Liver (tissue), 9 donors: Measurements from ENCODE around the gene BAHCC1. TPM values are rescaled to one million over a fixed set of nuclear protein-coding genes. Genes with fewer than 3 reads are reported as not detected.

ENCODE experiments used
- DNase-seq: peaks from one replicate; pipeline ENCODE4 v3.0.0-alpha.2; 2017; ENCODE audit warnings: low spot score
- H3K27ac ChIP-seq, 2 donors: one replicate each; pipeline ENCODE4 v1.7.0; 2013; ENCODE audit warnings: inconsistent platforms in 2 of 2, low read length in 2 of 2, control low read depth in 1 of 2, low read depth in 1 of 2, mild to moderate bottlenecking in 1 of 2
- H3K27me3 ChIP-seq, 4 donors: one replicate each; pipeline versions ENCODE4 v1.6.1 to v1.7.0; 2013; ENCODE audit warnings: low read length in 3 of 4, inconsistent platforms in 1 of 4, mild to moderate bottlenecking in 1 of 4, moderate library complexity in 1 of 4; ENCODE audit not compliant: control insufficient read depth in 4 of 4, insufficient read depth in 4 of 4
- H3K36me3 ChIP-seq, 4 donors: one replicate each; pipeline versions ENCODE4 v1.6.1 to v1.7.0; 2013; ENCODE audit warnings: low read length in 3 of 4, mild to moderate bottlenecking in 3 of 4, low read depth in 1 of 4, moderate library complexity in 1 of 4; ENCODE audit not compliant: control insufficient read depth in 4 of 4, insufficient read depth in 3 of 4
- H3K4me1 ChIP-seq, 4 donors: one replicate each; pipeline versions ENCODE4 v1.6.1 to v1.7.0; 2013; ENCODE audit warnings: low read length in 3 of 4, mild to moderate bottlenecking in 3 of 4, moderate library complexity in 1 of 4; ENCODE audit not compliant: control insufficient read depth in 4 of 4, insufficient read depth in 4 of 4
- H3K4me3 ChIP-seq, 3 donors: one replicate each; pipeline versions ENCODE4 v1.6.1 to v1.7.0; 2013; ENCODE audit warnings: low read length in 3 of 3, control low read depth in 1 of 3, low read depth in 1 of 3, mild to moderate bottlenecking in 1 of 3
- H3K9ac ChIP-seq, 2 donors: one replicate each; pipeline ENCODE4 v1.7.0; 2013; ENCODE audit warnings: low read length in 2 of 2, mild to moderate bottlenecking in 2 of 2, moderate library complexity in 2 of 2, control low read depth in 1 of 2, low read depth in 1 of 2
- H3K9me3 ChIP-seq, 4 donors: one replicate each; pipeline versions ENCODE4 v1.6.1 to v1.7.0; 2013; ENCODE audit warnings: low read length in 3 of 4; ENCODE audit not compliant: control insufficient read depth in 4 of 4
- ATF3 ChIP-seq: IDR thresholded peaks from 2 replicates; pipeline ENCODE4 v1.6.1; 2016; ENCODE audit warnings: antibody characterized with exemption
- CTCF ChIP-seq: fragments of 150-350 bp; IDR thresholded peaks from 2 replicates; pipeline ENCODE4 v1.5.1; 2017; ENCODE audit warnings: improper control_type of control experiment, low read depth, low read length; ENCODE audit not compliant: missing input control
- EGR1 ChIP-seq, 2 donors: IDR thresholded peaks; 2 replicates each; pipeline ENCODE4 v1.6.1; 2016 to 2018; ENCODE audit warnings: antibody characterized with exemption in 2 of 2, low read depth in 2 of 2
- FOXA1 ChIP-seq: IDR thresholded peaks from 2 replicates; pipeline ENCODE4 v1.6.1; 2016; ENCODE audit warnings: antibody characterized with exemption
- FOXA2 ChIP-seq: IDR thresholded peaks from 2 replicates; pipeline ENCODE4 v1.6.1; 2016; ENCODE audit warnings: antibody characterized with exemption
- GABPA ChIP-seq, 2 donors: IDR thresholded peaks in 1 of 2; conservative IDR thresholded peaks in 1 of 2; 2 replicates each; pipeline ENCODE4 v1.6.1; 2016; ENCODE audit warnings: antibody characterized with exemption in 2 of 2, mild to moderate bottlenecking in 1 of 2, moderate library complexity in 1 of 2
- HNF4A ChIP-seq, 2 donors: conservative IDR thresholded peaks; 2 replicates each; pipeline ENCODE4 v1.6.1; 2016; ENCODE audit warnings: antibody characterized with exemption in 2 of 2, mild to moderate bottlenecking in 2 of 2
- HNF4G ChIP-seq: IDR thresholded peaks from 2 replicates; pipeline ENCODE4 v1.6.1; 2016; ENCODE audit warnings: antibody characterized with exemption
- JUND ChIP-seq, 2 donors: IDR thresholded peaks; 2 replicates each; pipeline ENCODE4 v1.6.1; 2016; ENCODE audit warnings: antibody characterized with exemption in 2 of 2
- MAX ChIP-seq: IDR thresholded peaks from 2 replicates; pipeline ENCODE4 v1.6.1; 2016; ENCODE audit warnings: antibody characterized with exemption
- NR2F2 ChIP-seq: IDR thresholded peaks from 2 replicates; pipeline ENCODE4 v1.6.1; 2016; ENCODE audit warnings: antibody characterized with exemption
- RAD21 ChIP-seq, 2 donors: IDR thresholded peaks; 2 replicates each; pipeline ENCODE4 v1.6.1; 2016; ENCODE audit warnings: antibody characterized with exemption in 2 of 2, mild to moderate bottlenecking in 2 of 2
- REST ChIP-seq: IDR thresholded peaks from 2 replicates; pipeline ENCODE4 v1.6.1; 2016; ENCODE audit warnings: antibody characterized with exemption, mild to moderate bottlenecking
- RXRA ChIP-seq, 2 donors: IDR thresholded peaks; 2 replicates each; pipeline ENCODE4 v1.6.1; 2017 to 2018; ENCODE audit warnings: antibody characterized with exemption in 2 of 2, mild to moderate bottlenecking in 1 of 2
- SP1 ChIP-seq: IDR thresholded peaks from 2 replicates; pipeline ENCODE4 v1.6.1; 2018; ENCODE audit warnings: antibody characterized with exemption, mild to moderate bottlenecking
- TAF1 ChIP-seq: conservative IDR thresholded peaks from 2 replicates; pipeline ENCODE4 v1.6.1; 2016; ENCODE audit warnings: antibody characterized with exemption, mild to moderate bottlenecking
- YY1 ChIP-seq: IDR thresholded peaks from 2 replicates; pipeline ENCODE4 v1.6.1; 2016; ENCODE audit warnings: antibody characterized with exemption, mild to moderate bottlenecking
- ZBTB33 ChIP-seq: IDR thresholded peaks from 2 replicates; pipeline ENCODE4 v1.6.1; 2016; ENCODE audit warnings: antibody characterized with exemption
- WGBS: extraction: QIAGEN DNeasy Blood & Tissue Kit; methylation state at CpG from one replicate; pipeline ENCODE4 v1.1.7; 2013; 5-methylcytosine and 5-hydroxymethylcytosine counted together
- polyA plus RNA-seq, 2 donors: library from polyadenylated mRNA; stranded (reverse) in 1 of 2; unstranded in 1 of 2; fragments of 200-250 nt in 1 of 2; fragments of >200 nt in 1 of 2; fragmentation: Nextera tagmentation in 1 of 2; extraction: Ambion mirVana in 1 of 2; gene quantifications; one replicate each; pipeline versions ENCODE4 v1.2.1 to v1.2.3, GENCODE V29; 2013 to 2015
- total RNA-seq, 2 donors: library from RNA; depleted of rRNA; stranded (reverse); fragments of >200 nt; gene quantifications; one replicate each; pipeline ENCODE4 v1.2.3, GENCODE V29; 2014
- donor health status: healthy.
- donor health status: healthy.
- donor health status: healthy.
- donor health status: healthy.
- donor health status: healthy.

BAHCC1 gene
- total and polyA plus RNA-seq, 4 donors: 0.76 to 3.9 (median 2.5) TPM

GRCh38 chr17:81354252-81354953 is 40.9 kb upstream of the BAHCC1 start (continued):
- TF ChIP-seq MAX (no peak), TAF1 (no peak), RAD21 (IDR thresholded peaks at IDR 0.05) (no peak), EGR1 (IDR thresholded peaks at IDR 0.05; ENCODE audit: low read depth in 2 of 2) (no peak), REST (no peak)

GRCh38 chr17:81354954-81355347 is 40.3 kb upstream of the BAHCC1 start:
- TF ChIP-seq RXRA (IDR thresholded peaks at IDR 0.05): no peak
- TF ChIP-seq HNF4A (conservative IDR thresholded peaks at IDR 0.05): no peak
- TF ChIP-seq GABPA (IDR thresholded peaks at IDR 0.05 in 1 of 2, conservative IDR thresholded peaks at IDR 0.05 in 1 of 2): no peak
- no peak for TF ChIP-seq YY1
- TF ChIP-seq SP1: no peak
- no peak for TF ChIP-seq FOXA2
- no peak for TF ChIP-seq HNF4G
- no peak for TF ChIP-seq MAX
- TF ChIP-seq TAF1: no peak
- no peak for TF ChIP-seq EGR1 (IDR thresholded peaks at IDR 0.05; ENCODE audit: low read depth in 2 of 2)
- TF ChIP-seq JUND (IDR thresholded peaks at IDR 0.05): no peak
- no peak for TF ChIP-seq RAD21 (IDR thresholded peaks at IDR 0.05)
- TF ChIP-seq CTCF: no peak
- TF ChIP-seq ZBTB33: no peak
- no peak for TF ChIP-seq NR2F2
- no peak for TF ChIP-seq REST
- TF ChIP-seq ATF3: no peak
- TF ChIP-seq FOXA1: no peak
- Histone ChIP-seq H3K9me3 (no peaks in the 10 kb centered on the region), H3K4me1 (no peaks in the 10 kb centered on the region), H3K27me3 (no peaks in the 10 kb centered on the region), H3K27ac (no peak overlapping the region), H3K9ac (no peak overlapping the region), H3K4me3 (no peak overlapping the region), H3K36me3 (no peaks in the 10 kb centered on the region)
- DNase-seq: no peak
- WGBS: 78% methylated on average over 9 of the region's 9 CpGs
